ENCODE data around the gene EPHB4.

DNA sequence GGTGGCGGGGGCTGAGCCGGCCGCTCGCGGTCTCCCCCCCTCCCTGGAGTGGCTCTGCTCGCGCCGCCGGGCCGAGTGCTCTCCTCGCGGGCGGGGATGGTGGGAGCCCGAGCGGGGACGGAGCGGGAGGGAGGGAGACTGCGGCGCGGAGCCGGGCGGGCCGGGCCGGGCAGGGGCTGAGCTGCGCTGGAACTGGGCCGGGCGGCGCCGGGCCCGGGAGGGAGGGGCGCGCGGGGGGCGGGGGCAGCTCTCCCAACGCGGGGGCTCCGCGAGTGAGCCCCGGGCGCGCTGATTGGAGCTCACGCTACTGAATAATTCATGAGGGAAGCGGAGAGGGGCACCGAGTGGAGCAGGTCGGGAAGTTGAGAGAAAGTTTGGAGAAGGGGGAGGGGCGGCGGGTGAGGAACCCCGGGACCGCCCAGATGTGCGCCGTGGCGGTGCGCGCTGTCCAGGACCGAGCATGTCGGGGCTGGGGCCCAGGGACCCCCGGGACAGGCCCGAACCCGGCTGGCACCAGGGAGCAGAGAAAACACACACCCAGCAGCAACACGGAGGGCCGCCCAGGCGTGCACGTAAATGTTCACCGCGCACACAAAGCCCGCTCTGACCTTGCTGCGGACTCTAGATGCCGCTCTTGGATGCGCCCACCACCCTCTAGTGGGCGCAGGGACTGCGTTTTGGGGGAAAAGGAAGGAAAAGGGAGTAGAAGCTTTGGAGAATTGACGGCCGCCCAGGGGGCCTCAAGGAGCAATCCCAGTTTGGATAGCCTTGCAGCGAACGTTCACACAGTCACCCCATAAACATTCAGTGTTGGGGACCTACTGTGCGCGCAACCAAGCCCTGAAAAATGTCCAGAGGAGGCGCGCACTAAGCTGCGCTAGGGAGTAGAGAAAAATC is at the start of gene EPHB4:
- TF ChIP-seq POLR2A (IDR thresholded peaks at IDR 0.05), result peak; percentile 39
- TF ChIP-seq, protein P1, sequence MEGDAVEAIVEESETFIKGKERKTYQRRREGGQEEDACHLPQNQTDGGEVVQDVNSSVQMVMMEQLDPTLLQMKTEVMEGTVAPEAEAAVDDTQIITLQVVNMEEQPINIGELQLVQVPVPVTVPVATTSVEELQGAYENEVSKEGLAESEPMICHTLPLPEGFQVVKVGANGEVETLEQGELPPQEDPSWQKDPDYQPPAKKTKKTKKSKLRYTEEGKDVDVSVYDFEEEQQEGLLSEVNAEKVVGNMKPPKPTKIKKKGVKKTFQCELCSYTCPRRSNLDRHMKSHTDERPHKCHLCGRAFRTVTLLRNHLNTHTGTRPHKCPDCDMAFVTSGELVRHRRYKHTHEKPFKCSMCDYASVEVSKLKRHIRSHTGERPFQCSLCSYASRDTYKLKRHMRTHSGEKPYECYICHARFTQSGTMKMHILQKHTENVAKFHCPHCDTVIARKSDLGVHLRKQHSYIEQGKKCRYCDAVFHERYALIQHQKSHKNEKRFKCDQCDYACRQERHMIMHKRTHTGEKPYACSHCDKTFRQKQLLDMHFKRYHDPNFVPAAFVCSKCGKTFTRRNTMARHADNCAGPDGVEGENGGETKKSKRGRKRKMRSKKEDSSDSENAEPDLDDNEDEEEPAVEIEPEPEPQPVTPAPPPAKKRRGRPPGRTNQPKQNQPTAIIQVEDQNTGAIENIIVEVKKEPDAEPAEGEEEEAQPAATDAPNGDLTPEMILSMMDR (IDR thresholded peaks at IDR 0.05), result peak; percentile 22 to 36 (median 24)
